RWPE2 (cell line): Measurements from ENCODE around the gene NEBL.

Experiments used
- ATAC-seq: fragments of 200-7000 bp; cut with Tn5 transposase; 3 replicates; pipeline ENCODE4 v1.9.1; 2021; ENCODE audit warnings: low read depth
- DNase-seq: peaks from one replicate; pipeline ENCODE4 v3.0.0-alpha.2; 2020; ENCODE audit warnings: low spot score
- H3K27ac ChIP-seq: fragments of 450-650 bp; 2 replicates; pipeline ENCODE4 v1.5.1; 2017; ENCODE audit warnings: mild to moderate bottlenecking; ENCODE audit not compliant: poor library complexity, severe bottlenecking
- H3K27me3 ChIP-seq: fragments of 250-450 bp; sonication (Bioruptor Pico); 2 replicates; pipeline ENCODE4 v1.5.1; 2021; ENCODE audit warnings: mild to moderate bottlenecking, moderate library complexity; ENCODE audit not compliant: insufficient read depth, poor library complexity, severe bottlenecking
- H3K36me3 ChIP-seq: fragments of 250-450 bp; sonication (Bioruptor Pico); 2 replicates; pipeline ENCODE4 v1.5.1; 2020; ENCODE audit warnings: low read depth, mild to moderate bottlenecking, moderate library complexity
- H3K4me1 ChIP-seq: fragments of 250-450 bp; sonication (Bioruptor Pico); 2 replicates; pipeline ENCODE4 v1.5.1; 2021; ENCODE audit warnings: mild to moderate bottlenecking, moderate library complexity; ENCODE audit not compliant: insufficient read depth, poor library complexity, severe bottlenecking
- H3K4me3 ChIP-seq: fragments of 250-450 bp; sonication (Bioruptor Pico); 2 replicates; pipeline ENCODE4 v1.5.1; 2021; ENCODE audit warnings: mild to moderate bottlenecking, moderate library complexity; ENCODE audit not compliant: severe bottlenecking
- H3K9me3 ChIP-seq: fragments of 250-450 bp; sonication (Bioruptor Pico); 2 replicates; pipeline ENCODE4 v1.5.1; 2021; ENCODE audit warnings: mild to moderate bottlenecking, moderate library complexity; ENCODE audit not compliant: severe bottlenecking
- TF ChIP-seq, protein P1 (sequence below): fragments of 450-650 bp; IDR thresholded peaks from one replicate; pipeline ENCODE4 v1.5.1; 2017; ENCODE audit warnings: mild to moderate bottlenecking, moderate library complexity; ENCODE audit not compliant: poor library complexity, severe bottlenecking

NEBL gene

DNA sequence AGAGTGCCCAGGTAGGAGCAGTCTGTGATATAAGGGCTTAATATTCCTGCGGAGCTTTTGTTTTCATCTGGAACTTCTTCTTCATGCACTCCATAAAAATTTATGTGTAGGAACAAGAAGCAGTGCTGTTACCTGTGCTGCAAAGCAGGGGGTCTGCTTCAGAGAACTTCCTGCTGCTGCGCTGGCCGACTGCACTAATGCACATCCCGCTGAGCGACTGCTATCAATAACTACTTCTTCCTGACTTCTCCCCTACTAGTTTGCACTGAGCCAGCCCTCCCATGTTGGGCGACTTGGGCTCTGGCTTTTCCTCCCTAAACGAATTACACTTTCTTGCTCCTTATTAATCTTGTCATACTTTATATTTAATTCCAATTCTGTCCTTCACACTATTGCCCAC is 150.3 kb downstream of the NEBL start:
- Histone ChIP-seq H3K4me1 (no peaks in the 10 kb centered on the region), H3K4me3 (no peak overlapping the region), H3K9me3 (peaks cover 3% of the 10 kb centered on the region), H3K27me3 (no peaks in the 10 kb centered on the region), H3K36me3 (no peaks in the 10 kb centered on the region), H3K27ac (no peak overlapping the region)
- TF ChIP-seq, protein P1, sequence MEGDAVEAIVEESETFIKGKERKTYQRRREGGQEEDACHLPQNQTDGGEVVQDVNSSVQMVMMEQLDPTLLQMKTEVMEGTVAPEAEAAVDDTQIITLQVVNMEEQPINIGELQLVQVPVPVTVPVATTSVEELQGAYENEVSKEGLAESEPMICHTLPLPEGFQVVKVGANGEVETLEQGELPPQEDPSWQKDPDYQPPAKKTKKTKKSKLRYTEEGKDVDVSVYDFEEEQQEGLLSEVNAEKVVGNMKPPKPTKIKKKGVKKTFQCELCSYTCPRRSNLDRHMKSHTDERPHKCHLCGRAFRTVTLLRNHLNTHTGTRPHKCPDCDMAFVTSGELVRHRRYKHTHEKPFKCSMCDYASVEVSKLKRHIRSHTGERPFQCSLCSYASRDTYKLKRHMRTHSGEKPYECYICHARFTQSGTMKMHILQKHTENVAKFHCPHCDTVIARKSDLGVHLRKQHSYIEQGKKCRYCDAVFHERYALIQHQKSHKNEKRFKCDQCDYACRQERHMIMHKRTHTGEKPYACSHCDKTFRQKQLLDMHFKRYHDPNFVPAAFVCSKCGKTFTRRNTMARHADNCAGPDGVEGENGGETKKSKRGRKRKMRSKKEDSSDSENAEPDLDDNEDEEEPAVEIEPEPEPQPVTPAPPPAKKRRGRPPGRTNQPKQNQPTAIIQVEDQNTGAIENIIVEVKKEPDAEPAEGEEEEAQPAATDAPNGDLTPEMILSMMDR, result no peak
- ATAC-seq (no peak), DNase-seq (no peak)

DNA sequence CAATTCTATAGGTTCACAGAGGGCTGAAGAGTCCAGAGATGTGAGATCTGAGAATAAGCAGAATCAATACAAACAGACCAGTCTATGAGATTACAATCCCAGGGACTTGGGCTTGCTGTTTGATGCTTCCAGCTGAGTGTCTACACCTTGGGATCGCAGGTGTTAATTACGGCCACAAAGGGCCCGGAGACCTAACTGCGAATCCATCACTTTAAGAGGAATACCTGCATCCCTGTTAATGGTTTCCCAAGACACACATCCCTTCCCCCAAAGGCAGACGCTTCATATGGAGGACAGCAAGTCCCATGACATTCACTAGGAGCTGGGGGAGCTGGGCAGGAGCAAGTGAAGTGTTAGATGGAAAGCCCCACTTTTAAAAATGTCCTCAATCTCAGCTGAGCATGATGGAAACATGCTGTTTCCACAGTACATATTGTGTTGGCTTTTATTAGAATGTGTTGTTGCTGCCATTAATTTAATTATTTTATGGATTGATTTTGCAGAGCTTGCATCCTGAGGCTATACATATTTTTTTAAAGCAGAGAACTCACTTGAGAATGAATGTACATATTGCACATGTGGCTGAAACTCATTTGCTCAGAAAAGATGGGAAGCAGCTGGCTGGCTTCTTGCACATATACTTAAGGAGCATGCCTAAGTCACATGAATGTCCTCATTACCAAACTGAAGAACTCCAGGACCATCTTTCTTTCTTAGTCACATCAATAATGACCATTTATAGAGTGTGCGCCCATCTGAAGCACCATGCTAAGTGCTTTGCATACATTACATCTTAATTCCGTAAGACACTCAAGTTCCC is 151.3 kb downstream of the NEBL start:
- Histone ChIP-seq H3K4me3 (no peak overlapping the region), H3K27ac (no peak overlapping the region), H3K4me1 (no peaks in the 10 kb centered on the region), H3K9me3 (peaks cover 3% of the 10 kb centered on the region), H3K27me3 (no peaks in the 10 kb centered on the region), H3K36me3 (no peaks in the 10 kb centered on the region)
- TF ChIP-seq, protein P1, result no peak
- DNase-seq (no peak), ATAC-seq (no peak)

DNA sequence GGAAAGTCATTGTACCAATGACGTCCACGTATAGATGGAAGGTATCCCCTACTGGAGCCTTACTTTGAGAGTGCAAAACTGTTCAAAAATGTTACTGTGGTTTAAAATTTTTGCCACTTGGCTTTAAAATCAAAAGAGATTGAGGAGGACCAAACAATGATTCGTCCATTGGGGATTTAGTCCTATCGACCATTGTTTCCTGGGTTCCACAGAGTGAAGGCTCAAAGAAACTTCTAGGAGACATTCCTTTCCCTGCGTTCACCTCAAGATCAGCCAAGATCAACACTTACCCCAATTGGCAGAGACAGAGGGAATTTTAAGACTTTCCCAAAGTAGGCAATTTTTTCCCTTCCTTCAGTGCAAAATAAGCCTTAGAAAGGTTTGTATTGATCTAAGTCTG is 152.3 kb downstream of the NEBL start:
- H3K27me3 ChIP-seq, result no peaks in the 10 kb centered on the region
- no peak overlapping the region for H3K4me3 ChIP-seq
- no peaks in the 10 kb centered on the region for H3K9me3 ChIP-seq
- no peak overlapping the region for H3K27ac ChIP-seq
- no peaks in the 10 kb centered on the region for H3K4me1 ChIP-seq
- DNase-seq, result no peak
- ATAC-seq, result no peak
- no peaks in the 10 kb centered on the region for H3K36me3 ChIP-seq
- TF ChIP-seq, protein P1, result no peak

DNA sequence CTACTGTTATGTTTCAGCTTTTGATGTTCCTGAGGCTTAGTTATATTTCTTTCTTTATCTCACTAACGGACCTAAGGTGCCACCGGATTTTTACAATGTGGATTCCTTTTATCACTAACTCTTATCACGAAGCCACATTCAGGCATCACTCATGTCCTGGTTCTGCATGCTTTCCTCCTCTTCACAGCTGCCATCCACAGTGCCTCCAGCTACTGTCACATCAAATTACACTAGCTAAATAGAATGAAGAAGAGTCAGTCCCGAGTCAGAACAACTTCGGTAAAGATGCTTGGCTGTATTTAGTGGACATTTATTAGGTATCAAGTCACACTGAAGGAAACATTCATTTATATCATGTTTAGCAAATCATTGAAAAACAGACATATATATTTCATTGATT is 153.2 kb downstream of the NEBL start:
- H3K4me3 ChIP-seq, result no peak overlapping the region
- no peak overlapping the region for H3K27ac ChIP-seq
- H3K9me3 ChIP-seq, result no peaks in the 10 kb centered on the region
- no peaks in the 10 kb centered on the region for H3K4me1 ChIP-seq
- H3K36me3 ChIP-seq, result no peaks in the 10 kb centered on the region
- no peaks in the 10 kb centered on the region for H3K27me3 ChIP-seq
- ATAC-seq (no peak), DNase-seq (no peak)
- TF ChIP-seq, protein P1, result no peak

DNA sequence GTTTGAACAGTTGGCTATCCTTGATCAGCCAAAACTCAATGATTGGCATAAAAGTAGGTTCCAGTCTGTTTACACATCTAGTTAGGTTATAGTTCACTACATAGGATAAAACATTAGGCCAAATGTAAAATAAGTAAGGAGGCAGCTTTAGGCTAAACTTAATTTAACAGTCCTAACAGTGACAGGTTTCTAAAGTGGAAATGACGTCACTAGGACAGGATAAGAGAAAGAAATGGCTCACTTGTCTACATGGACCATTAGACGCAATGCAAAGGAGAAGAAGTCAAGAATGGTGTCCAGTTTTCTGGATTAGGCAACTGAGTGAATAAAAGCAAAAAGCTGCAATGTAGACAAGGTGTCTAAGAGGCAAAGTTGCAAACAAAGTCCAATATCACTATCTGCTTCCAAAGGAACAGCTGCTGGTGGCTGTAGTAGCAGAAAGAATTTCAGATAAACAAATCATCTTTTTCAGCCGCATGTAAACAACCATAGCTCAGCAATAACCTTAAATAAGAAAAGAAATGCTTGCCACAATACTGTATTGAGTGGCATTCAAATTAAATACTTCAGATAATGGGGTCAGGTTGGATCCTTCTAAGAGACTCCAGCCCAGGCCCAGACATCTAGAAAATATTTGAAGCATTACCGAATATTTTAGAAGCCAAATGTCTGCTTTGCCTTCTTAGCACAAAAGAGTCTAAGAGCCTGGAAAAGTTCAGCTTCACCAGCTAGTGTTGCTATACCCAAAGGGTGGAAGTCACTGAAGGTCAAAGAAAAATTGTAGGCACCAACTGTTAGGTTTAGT is 154.2 kb downstream of the NEBL start:
- Histone ChIP-seq H3K36me3 (no peaks in the 10 kb centered on the region), H3K4me1 (no peaks in the 10 kb centered on the region), H3K27me3 (no peaks in the 10 kb centered on the region), H3K27ac (no peak overlapping the region), H3K4me3 (no peak overlapping the region), H3K9me3 (no peaks in the 10 kb centered on the region)
- TF ChIP-seq, protein P1, result no peak
- no peak for DNase-seq
- no peak for ATAC-seq
